Lower leg skin (tissue), 4 donors: ENCODE data around the gene AOPEP. TPM values are rescaled to one million over a fixed set of nuclear protein-coding genes. Genes with fewer than 3 reads are reported as not detected.

Experiments used
- DNase-seq, 2 donors: peaks; one replicate each; pipeline ENCODE4 v3.0.0-alpha.2; 2019; ENCODE audit warnings: low spot score in 2 of 2
- H3K4me3 ChIP-seq: fragments of 200-600 bp; sonication (generic); 2 replicates; pipeline ENCODE4 v1.5.1; 2017; ENCODE audit warnings: mild to moderate bottlenecking, low read depth; ENCODE audit not compliant: poor library complexity, severe bottlenecking
- POLR2A ChIP-seq, 2 donors: fragments of 450-650 bp; IDR thresholded peaks; one replicate each; pipeline ENCODE4 v1.6.1; 2016 to 2017; ENCODE audit warnings: antibody characterized with exemption in 2 of 2, mild to moderate bottlenecking in 1 of 2, moderate library complexity in 1 of 2
- WGBS, 2 donors: methylation state at CpG; one replicate each; pipeline ENCODE4 v1.1.5; 2018; 5-methylcytosine and 5-hydroxymethylcytosine counted together
- intact Hi-C: fragments of 100-400 bp; cut with DNase I; formaldehyde crosslinking; loops from one replicate; pipeline ENCODE4 v1.15.0; 2023; ENCODE audit warnings: low total_unique reads
- total RNA-seq, 4 donors: library from RNA; depleted of rRNA; stranded (reverse); fragments of >200 nt; gene quantifications; one replicate each; pipeline ENCODE4 v1.1.0, GENCODE V29; 2016
- TF ChIP-seq, protein P1 (sequence below), 3 donors: fragments of 450-650 bp; IDR thresholded peaks; one replicate each; pipeline ENCODE4 v1.5.1; 2016; ENCODE audit warnings: antibody characterized with exemption in 3 of 3, mild to moderate bottlenecking in 3 of 3, moderate library complexity in 2 of 3

Gene AOPEP
- total RNA-seq, 4 donors from 2014 or later, result 66.3 to 136 (median 118) TPM

- intact Hi-C loops, result no loop called here
- no peak for TF ChIP-seq POLR2A (IDR thresholded peaks at IDR 0.05)
- TF ChIP-seq, protein P1, sequence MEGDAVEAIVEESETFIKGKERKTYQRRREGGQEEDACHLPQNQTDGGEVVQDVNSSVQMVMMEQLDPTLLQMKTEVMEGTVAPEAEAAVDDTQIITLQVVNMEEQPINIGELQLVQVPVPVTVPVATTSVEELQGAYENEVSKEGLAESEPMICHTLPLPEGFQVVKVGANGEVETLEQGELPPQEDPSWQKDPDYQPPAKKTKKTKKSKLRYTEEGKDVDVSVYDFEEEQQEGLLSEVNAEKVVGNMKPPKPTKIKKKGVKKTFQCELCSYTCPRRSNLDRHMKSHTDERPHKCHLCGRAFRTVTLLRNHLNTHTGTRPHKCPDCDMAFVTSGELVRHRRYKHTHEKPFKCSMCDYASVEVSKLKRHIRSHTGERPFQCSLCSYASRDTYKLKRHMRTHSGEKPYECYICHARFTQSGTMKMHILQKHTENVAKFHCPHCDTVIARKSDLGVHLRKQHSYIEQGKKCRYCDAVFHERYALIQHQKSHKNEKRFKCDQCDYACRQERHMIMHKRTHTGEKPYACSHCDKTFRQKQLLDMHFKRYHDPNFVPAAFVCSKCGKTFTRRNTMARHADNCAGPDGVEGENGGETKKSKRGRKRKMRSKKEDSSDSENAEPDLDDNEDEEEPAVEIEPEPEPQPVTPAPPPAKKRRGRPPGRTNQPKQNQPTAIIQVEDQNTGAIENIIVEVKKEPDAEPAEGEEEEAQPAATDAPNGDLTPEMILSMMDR (IDR thresholded peaks at IDR 0.05), result no peak
- H3K4me3 ChIP-seq, result no peak overlapping the region
- WGBS, 2 donors, result 91 to 94% methylated on average over 11 of the region's 11 CpGs
- DNase-seq, result no peak
Observed at GRCh38 chr9:95111716-95112115, 385.2 kb downstream of the AOPEP start.

DNA sequence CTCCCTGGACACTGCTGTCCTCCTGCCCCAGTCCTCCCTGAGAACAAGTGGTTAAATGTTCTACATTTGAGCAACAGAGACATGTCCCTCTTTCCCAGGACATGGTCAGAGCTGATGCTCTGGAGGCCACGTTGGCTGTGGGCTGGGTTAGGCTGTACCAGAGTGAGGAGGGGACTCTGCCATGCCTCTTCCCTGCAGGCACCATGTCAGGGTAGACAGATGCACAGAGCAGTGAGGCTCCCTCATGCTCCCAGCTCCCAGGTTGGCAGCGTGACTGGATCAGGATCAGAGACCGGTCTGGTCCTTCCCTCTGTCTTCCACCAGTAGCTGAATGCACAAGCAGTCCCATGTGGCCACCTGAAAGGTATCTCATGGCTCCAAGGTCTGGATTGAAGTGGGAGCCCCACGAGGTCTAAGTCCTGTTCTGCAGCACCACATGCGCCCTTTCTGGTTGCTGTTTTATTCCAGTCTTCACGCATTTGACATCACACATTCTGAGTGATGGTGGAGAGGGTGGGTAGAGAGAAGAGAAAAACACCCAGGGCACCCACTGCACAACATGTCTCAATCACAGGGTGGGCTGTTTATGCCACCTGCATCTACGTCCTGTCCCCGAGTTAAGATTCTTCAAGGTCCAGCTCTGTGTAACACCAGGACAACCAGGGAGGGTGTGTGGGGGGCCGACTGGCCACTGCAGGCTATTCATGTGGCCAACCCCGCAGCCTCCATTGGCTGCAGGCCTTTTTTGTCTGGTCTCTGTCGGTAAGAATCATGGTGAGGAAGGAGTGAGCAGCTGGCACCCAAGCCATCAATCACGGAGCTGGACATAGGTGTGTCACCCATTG lies 386.2 kb downstream of the AOPEP start:
- no peak overlapping the region for H3K4me3 ChIP-seq
- 89 to 92% methylated on average over 12 of the region's 12 CpGs for WGBS, 2 donors
- intact Hi-C loops, result no loop called here
- TF ChIP-seq, protein P1 (IDR thresholded peaks at IDR 0.05), result no peak
- no peak for TF ChIP-seq POLR2A (IDR thresholded peaks at IDR 0.05)
- DNase-seq, result no peak

DNA sequence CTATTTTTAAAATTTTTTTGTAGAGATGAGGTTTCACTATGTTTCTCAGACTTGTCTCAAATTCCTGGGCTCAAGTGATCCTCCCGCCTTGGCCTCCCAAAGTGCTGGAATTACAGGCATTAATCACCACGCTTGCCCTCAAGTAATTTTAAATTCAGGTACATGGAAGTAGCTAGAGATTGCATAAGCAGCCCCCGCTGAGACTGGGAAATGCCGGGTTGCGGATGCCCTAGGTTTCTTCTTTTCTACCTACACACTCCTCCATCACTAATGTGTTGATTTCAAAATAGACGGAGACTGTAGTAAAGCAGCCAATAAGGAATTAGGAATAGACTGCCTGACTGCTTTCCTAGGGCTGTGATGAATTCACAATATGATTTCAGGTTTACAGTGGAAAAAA lies 388.6 kb downstream of the AOPEP start:
- DNase-seq, result no peak
- WGBS, 2 donors, result 79 to 95% methylated on average over 6 of the region's 6 CpGs
- TF ChIP-seq, protein P1 (IDR thresholded peaks at IDR 0.05), result no peak
- no peak for TF ChIP-seq POLR2A (IDR thresholded peaks at IDR 0.05)
- intact Hi-C loops, result no loop called here
- no peak overlapping the region for H3K4me3 ChIP-seq

- intact Hi-C loops, result no loop called here
- no peak for DNase-seq
- WGBS, 2 donors, result 68 to 73% methylated on average over 11 of the region's 11 CpGs
- H3K4me3 ChIP-seq, result no peak overlapping the region
- TF ChIP-seq, protein P1 (IDR thresholded peaks at IDR 0.05), result no peak
- no peak for TF ChIP-seq POLR2A (IDR thresholded peaks at IDR 0.05)
Observed at GRCh38 chr9:95116002-95116807, 389.7 kb downstream of the AOPEP start.

- TF ChIP-seq, protein P1 (IDR thresholded peaks at IDR 0.05), result no peak
- WGBS, 2 donors, result 23% methylated on average over 1 of the region's 1 CpG
- peak in 1 of 2 donors; percentile 68 for DNase-seq
- H3K4me3 ChIP-seq, result no peak overlapping the region
- intact Hi-C loops, result no loop called here
Observed at GRCh38 chr9:95116808-95117204, 390.3 kb downstream of the AOPEP start.
